ENCODE measurements around the gene OBP2A.
"Not testable (repeated sequence)": the region's sequence is repeated elsewhere in the genome, so short reads cannot be mapped to it uniquely, and the experiment has no call there.

Gene OBP2A, protein sequence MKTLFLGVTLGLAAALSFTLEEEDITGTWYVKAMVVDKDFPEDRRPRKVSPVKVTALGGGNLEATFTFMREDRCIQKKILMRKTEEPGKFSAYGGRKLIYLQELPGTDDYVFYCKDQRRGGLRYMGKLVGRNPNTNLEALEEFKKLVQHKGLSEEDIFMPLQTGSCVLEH

GRCh38 chr9:135545646-135546176 is at the start of gene OBP2A:
Gene OBP2A (plus strand): TSS chr9:135546126. CDS start chr9:135546181, 55 bp downstream.
- H3K36me3 ChIP-seq (ENCODE audit: control insufficient read depth, low read depth, low read length); H3K27me3 ChIP-seq (ENCODE audit: control insufficient read depth, insufficient read depth, low read length); H3K9me3 ChIP-seq (ENCODE audit: control insufficient read depth, low read depth, low read length); H3K4me3 ChIP-seq (ENCODE audit: low read length); H3K9ac ChIP-seq (ENCODE audit: low read length); H3K27ac ChIP-seq (ENCODE audit: low read length); H3K4me1 ChIP-seq (ENCODE audit: control insufficient read depth, low read depth, low read length): not testable (repeated sequence)

- H3K36me3 ChIP-seq (ENCODE audit: control insufficient read depth, low read depth, low read length), result peaks cover 20% of the 10 kb centered on the region
- peaks cover 5% of the 10 kb centered on the region for H3K27me3 ChIP-seq (ENCODE audit: control insufficient read depth, insufficient read depth, low read length)
- no peak overlapping the region for H3K27ac ChIP-seq (ENCODE audit: low read length)
- H3K4me3 ChIP-seq (ENCODE audit: low read length), result peak overlapping the region; percentile 84
- H3K4me1 ChIP-seq (ENCODE audit: control insufficient read depth, low read depth, low read length), result peaks cover 8% of the 10 kb centered on the region
- no peaks in the 10 kb centered on the region for H3K9me3 ChIP-seq (ENCODE audit: control insufficient read depth, low read depth, low read length)
- no peak overlapping the region for H3K9ac ChIP-seq (ENCODE audit: low read length)
Measured at GRCh38 chr9:135498381-135499126, 47.4 kb upstream of the OBP2A start.

DNA sequence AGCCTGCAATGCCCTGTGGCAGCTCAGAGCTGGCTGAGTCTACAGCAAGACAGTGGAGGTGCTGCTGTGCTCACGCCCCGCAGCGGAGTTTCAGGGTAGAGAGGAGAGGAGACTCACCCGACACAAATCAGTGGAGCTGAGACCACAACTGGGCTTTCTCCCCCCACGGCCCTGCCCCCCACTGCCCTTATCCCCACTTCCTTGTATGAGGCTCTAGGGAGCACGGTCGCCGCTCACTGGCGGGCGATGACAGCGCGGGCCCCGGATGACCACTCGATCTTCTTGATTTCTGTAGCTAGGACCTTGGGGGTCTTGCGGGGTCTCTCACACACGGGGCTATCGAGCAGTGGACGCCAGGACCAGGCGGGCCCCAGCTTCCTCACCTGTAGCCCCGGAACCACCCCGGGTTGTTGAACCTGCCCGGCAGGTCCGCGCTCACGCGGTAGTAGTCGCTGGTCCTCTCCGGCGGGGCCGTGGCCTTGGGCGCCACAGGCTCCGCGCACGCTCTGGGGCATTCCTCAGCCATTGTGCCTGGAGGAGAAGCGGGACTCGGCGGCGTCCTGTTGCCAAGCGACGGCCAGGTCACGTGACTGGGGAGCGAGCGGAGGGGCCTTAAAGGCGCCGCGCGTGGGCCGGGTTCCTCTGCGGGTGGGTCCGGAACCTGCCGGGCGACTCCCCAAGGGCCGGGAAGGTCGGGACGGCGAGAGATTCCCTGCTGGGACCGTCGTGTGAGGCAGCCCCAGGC is 46.4 kb upstream of the OBP2A start:
- H3K27ac ChIP-seq (ENCODE audit: low read length), result no peak overlapping the region
- peak overlapping the region; percentile 24 for H3K9ac ChIP-seq (ENCODE audit: low read length)
- peak overlapping the region; percentile 84 for H3K4me3 ChIP-seq (ENCODE audit: low read length)
- peaks cover 8% of the 10 kb centered on the region for H3K4me1 ChIP-seq (ENCODE audit: control insufficient read depth, low read depth, low read length)
- peaks cover 5% of the 10 kb centered on the region for H3K27me3 ChIP-seq (ENCODE audit: control insufficient read depth, insufficient read depth, low read length)
- peaks cover 29% of the 10 kb centered on the region for H3K36me3 ChIP-seq (ENCODE audit: control insufficient read depth, low read depth, low read length)
- H3K9me3 ChIP-seq (ENCODE audit: control insufficient read depth, low read depth, low read length), result no peaks in the 10 kb centered on the region

GRCh38 chr9:135500071-135500524 is 45.8 kb upstream of the OBP2A start:
- Histone ChIP-seq H3K27me3 (ENCODE audit: control insufficient read depth, insufficient read depth, low read length) (peaks cover 5% of the 10 kb centered on the region), H3K27ac (ENCODE audit: low read length) (no peak overlapping the region), H3K4me1 (ENCODE audit: control insufficient read depth, low read depth, low read length) (peaks cover 8% of the 10 kb centered on the region), H3K9me3 (ENCODE audit: control insufficient read depth, low read depth, low read length) (no peaks in the 10 kb centered on the region), H3K36me3 (ENCODE audit: control insufficient read depth, low read depth, low read length) (peaks cover 32% of the 10 kb centered on the region), H3K4me3 (ENCODE audit: low read length) (peak overlapping the region; percentile 84), H3K9ac (ENCODE audit: low read length) (no peak overlapping the region)

GRCh38 chr9:135500525-135501260 is 45.2 kb upstream of the OBP2A start, which contains the start of gene MRPS2:
Gene MRPS2 (plus strand): TSS chr9:135500682. CDS start chr9:135500711, 29 bp downstream.
- H3K9me3 ChIP-seq (ENCODE audit: control insufficient read depth, low read depth, low read length), result no peaks in the 10 kb centered on the region
- peak within 1 kb of the TSS; percentile 84 for H3K4me3 ChIP-seq (ENCODE audit: low read length)
- H3K4me1 ChIP-seq (ENCODE audit: control insufficient read depth, low read depth, low read length), result peaks cover 8% of the 10 kb centered on the region
- H3K9ac ChIP-seq (ENCODE audit: low read length), result peak within 1 kb of the TSS; percentile 88
- H3K27ac ChIP-seq (ENCODE audit: low read length), result peak within 1 kb of the TSS; percentile 64
- H3K36me3 ChIP-seq (ENCODE audit: control insufficient read depth, low read depth, low read length), result peaks cover 35% of the 10 kb centered on the region
- peaks cover 5% of the 10 kb centered on the region for H3K27me3 ChIP-seq (ENCODE audit: control insufficient read depth, insufficient read depth, low read length)

DNA sequence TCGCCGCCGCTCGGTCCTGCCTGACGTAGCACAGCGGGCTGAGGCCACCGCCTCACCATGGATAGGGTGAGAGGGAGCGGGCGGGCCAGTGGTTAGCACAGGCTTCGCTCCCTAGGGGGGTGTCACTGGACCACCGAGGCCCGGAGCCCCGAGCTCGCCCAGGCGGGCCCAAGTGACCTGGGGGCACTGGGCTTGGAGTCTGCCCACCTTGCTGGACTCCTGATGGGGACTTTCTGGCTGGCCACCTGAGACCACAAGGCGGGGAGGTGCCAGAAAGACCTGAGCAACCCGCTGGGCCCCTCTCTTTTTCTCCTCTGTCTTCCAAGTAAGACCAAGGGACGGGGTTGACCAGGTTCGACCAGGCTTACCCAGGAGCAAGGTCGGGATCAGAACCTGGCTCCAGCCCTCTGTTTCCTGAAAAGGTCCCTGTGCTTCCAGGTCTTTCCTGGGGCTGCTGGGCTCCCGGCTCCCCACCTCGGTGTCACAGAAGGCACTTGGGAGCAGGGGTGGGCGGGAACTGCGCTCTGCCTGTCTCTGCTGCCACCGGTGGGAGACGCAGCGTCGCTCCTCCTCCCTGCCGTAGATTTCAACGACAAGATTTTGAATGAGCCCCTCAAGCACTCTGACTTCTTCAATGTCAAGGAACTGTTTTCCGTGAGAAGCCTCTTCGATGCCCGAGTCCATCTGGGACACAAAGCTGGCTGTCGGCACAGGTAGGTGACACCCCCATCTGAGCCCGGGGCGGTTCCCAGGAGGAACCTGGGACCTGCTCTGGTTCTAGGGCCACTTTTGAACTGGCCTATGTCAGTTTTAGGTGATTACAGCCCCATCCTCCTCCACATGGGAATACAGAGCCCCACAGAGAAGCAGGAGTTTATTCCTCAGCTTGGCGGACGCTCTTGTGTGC is 44.4 kb upstream of the OBP2A start:
- Histone ChIP-seq H3K27ac (ENCODE audit: low read length) (no peak overlapping the region), H3K4me3 (ENCODE audit: low read length) (peak overlapping the region; percentile 84), H3K27me3 (ENCODE audit: control insufficient read depth, insufficient read depth, low read length) (peaks cover 5% of the 10 kb centered on the region), H3K9ac (ENCODE audit: low read length) (peak overlapping the region; percentile 88), H3K9me3 (ENCODE audit: control insufficient read depth, low read depth, low read length) (no peaks in the 10 kb centered on the region), H3K4me1 (ENCODE audit: control insufficient read depth, low read depth, low read length) (peaks cover 8% of the 10 kb centered on the region), H3K36me3 (ENCODE audit: control insufficient read depth, low read depth, low read length) (peaks cover 35% of the 10 kb centered on the region)

DNA sequence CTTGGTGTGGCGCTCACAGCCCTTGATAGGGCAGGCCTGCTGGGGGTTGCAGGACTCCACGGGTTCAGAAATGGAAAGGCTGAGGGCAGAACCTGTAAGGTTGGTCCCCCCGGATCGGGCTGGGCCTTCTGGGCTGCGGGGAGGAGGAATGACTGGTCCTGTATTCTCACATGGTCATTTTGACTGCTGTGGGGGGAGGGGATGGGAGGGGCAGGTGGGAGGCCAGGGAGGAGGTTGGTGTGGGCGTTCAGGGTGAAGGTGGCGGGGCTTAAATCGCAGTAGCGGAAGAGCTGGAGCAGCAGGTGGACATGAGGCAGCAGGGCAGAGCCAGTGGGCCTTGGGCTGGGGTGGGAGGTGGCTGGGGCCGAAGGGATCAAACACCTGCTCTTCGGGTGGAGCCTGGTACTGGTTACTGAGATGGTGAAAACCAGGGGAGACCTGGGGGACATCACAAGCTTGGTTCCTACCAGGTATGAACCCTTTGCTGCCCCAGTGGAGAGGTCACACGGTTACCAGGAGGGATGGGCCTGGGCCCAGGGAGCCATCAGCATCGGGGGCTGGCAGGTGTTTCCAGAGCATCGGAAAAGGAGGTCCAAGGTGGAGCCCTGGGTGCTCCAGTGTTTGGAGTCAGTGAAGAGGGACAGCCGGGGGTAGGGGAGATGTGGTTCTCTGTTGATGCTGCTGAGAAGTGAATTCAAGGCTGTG is 43.6 kb upstream of the OBP2A start:
- H3K9ac ChIP-seq (ENCODE audit: low read length), result no peak overlapping the region
- H3K27me3 ChIP-seq (ENCODE audit: control insufficient read depth, insufficient read depth, low read length), result peaks cover 5% of the 10 kb centered on the region
- H3K4me1 ChIP-seq (ENCODE audit: control insufficient read depth, low read depth, low read length), result peaks cover 8% of the 10 kb centered on the region
- H3K9me3 ChIP-seq (ENCODE audit: control insufficient read depth, low read depth, low read length), result no peaks in the 10 kb centered on the region
- H3K27ac ChIP-seq (ENCODE audit: low read length), result no peak overlapping the region
- H3K36me3 ChIP-seq (ENCODE audit: control insufficient read depth, low read depth, low read length), result peaks cover 35% of the 10 kb centered on the region
- no peak overlapping the region for H3K4me3 ChIP-seq (ENCODE audit: low read length)

GRCh38 chr9:135502873-135503321 is 43.0 kb upstream of the OBP2A start:
- Histone ChIP-seq H3K4me1 (ENCODE audit: control insufficient read depth, low read depth, low read length) (peaks cover 8% of the 10 kb centered on the region), H3K27me3 (ENCODE audit: control insufficient read depth, insufficient read depth, low read length) (peaks cover 5% of the 10 kb centered on the region), H3K27ac (ENCODE audit: low read length) (no peak overlapping the region), H3K9ac (ENCODE audit: low read length) (no peak overlapping the region), H3K4me3 (ENCODE audit: low read length) (no peak overlapping the region), H3K36me3 (ENCODE audit: control insufficient read depth, low read depth, low read length) (peaks cover 35% of the 10 kb centered on the region), H3K9me3 (ENCODE audit: control insufficient read depth, low read depth, low read length) (no peaks in the 10 kb centered on the region)

GRCh38 chr9:135503371-135504261 is 42.3 kb upstream of the OBP2A start:
- no peak overlapping the region for H3K4me3 ChIP-seq (ENCODE audit: low read length)
- H3K27me3 ChIP-seq (ENCODE audit: control insufficient read depth, insufficient read depth, low read length), result peaks cover 5% of the 10 kb centered on the region
- H3K4me1 ChIP-seq (ENCODE audit: control insufficient read depth, low read depth, low read length), result peaks cover 8% of the 10 kb centered on the region
- H3K9me3 ChIP-seq (ENCODE audit: control insufficient read depth, low read depth, low read length), result no peaks in the 10 kb centered on the region
- H3K36me3 ChIP-seq (ENCODE audit: control insufficient read depth, low read depth, low read length), result peaks cover 35% of the 10 kb centered on the region
- no peak overlapping the region for H3K27ac ChIP-seq (ENCODE audit: low read length)
- no peak overlapping the region for H3K9ac ChIP-seq (ENCODE audit: low read length)

Measured in iPS-18a (cell line).